Tibial nerve (tissue), 4 donors: ENCODE data around the gene GBX1. TPM values are rescaled to one million over a fixed set of nuclear protein-coding genes. Genes with fewer than 3 reads are reported as not detected.

Experiments used
- DNase-seq, 2 donors: peaks; one replicate each; pipeline ENCODE4 v3.0.0-alpha.2; 2019; ENCODE audit warnings: low spot score in 2 of 2
- H3K27ac ChIP-seq, 4 donors: fragments of 200-600 bp; sonication (generic) in 3 of 4; one replicate each; pipeline ENCODE4 v1.5.1; 2017 to 2019; ENCODE audit warnings: mild to moderate bottlenecking in 1 of 4
- H3K27me3 ChIP-seq, 2 donors: fragments of 200-600 bp; sonication (generic) in 1 of 2; one replicate each; pipeline versions ENCODE4 v1.5.1 to v1.6.0; 2017 to 2019
- H3K36me3 ChIP-seq, 3 donors: fragments of 200-600 bp; sonication (generic); one replicate each; pipeline ENCODE4 v1.5.1; 2018 to 2019
- H3K4me1 ChIP-seq, 4 donors: fragments of 200-600 bp; sonication (generic) in 3 of 4; one replicate each; pipeline ENCODE4 v1.5.1; 2017 to 2019
- H3K4me3 ChIP-seq, 4 donors: fragments of 200-600 bp; sonication (generic) in 3 of 4; one replicate each; pipeline ENCODE4 v1.5.1; 2017 to 2019; ENCODE audit warnings: mild to moderate bottlenecking in 1 of 4, moderate library complexity in 1 of 4
- H3K9me3 ChIP-seq, 4 donors: fragments of 200-600 bp; sonication (generic) in 3 of 4; one replicate each; pipeline ENCODE4 v1.5.1; 2017 to 2019
- CTCF ChIP-seq, 5 experiments: fragments of 200-600 bp in 3 of 5; fragments of 450-650 bp in 2 of 5; sonication (generic) in 3 of 5; IDR thresholded peaks; one replicate each; pipeline ENCODE4 v1.5.1; 2016 to 2019; ENCODE audit warnings: antibody characterized with exemption in 5 of 5, mild to moderate bottlenecking in 3 of 5, moderate library complexity in 2 of 5
- EP300 ChIP-seq, 2 donors: sonication (generic); formaldehyde crosslinking; IDR thresholded peaks; one replicate each; pipeline ENCODE4 v1.6.1; 2017; ENCODE audit warnings: antibody characterized with exemption in 2 of 2, mild to moderate bottlenecking in 1 of 2
- POLR2A ChIP-seq, 2 donors: fragments of 450-650 bp; IDR thresholded peaks; one replicate each; pipeline ENCODE4 v1.6.1; 2017; ENCODE audit warnings: antibody characterized with exemption in 2 of 2, mild to moderate bottlenecking in 2 of 2, moderate library complexity in 2 of 2
- WGBS, 2 donors: methylation state at CpG; one replicate each; pipeline ENCODE4 v1.1.5; 2018; 5-methylcytosine and 5-hydroxymethylcytosine counted together
- total RNA-seq, 4 donors: library from RNA; depleted of rRNA; stranded (reverse); fragments of >200 nt; gene quantifications; one replicate each; pipeline ENCODE4 v1.1.0, GENCODE V29; 2016

The GBX1 gene
- total RNA-seq, 4 donors from 2014 or later: not detected

- TF ChIP-seq EP300 (IDR thresholded peaks at IDR 0.05): no peak
- TF ChIP-seq POLR2A (IDR thresholded peaks at IDR 0.05): no peak
- no peak for TF ChIP-seq CTCF (IDR thresholded peaks at IDR 0.05)
- WGBS, 2 donors: 69 to 70% methylated on average over 16 to 19 of the region's 19 CpGs
- no peaks in the 10 kb centered on the region for H3K9me3 ChIP-seq
- DNase-seq: no peak
- peaks cover 0 to 25% (median 17%) of the 10 kb centered on the region in 4 donors for H3K4me1 ChIP-seq
- H3K27ac ChIP-seq: no peak overlapping the region
- H3K36me3 ChIP-seq: peaks cover 0 to 75% (median 0%) of the 10 kb centered on the region in 3 donors
- no peaks in the 10 kb centered on the region for H3K27me3 ChIP-seq
- no peak overlapping the region for H3K4me3 ChIP-seq
These were observed 40.9 kb downstream of the GBX1 start for GRCh38 chr7:151126491-151127137.

GRCh38 chr7:151125846-151126481 is 41.5 kb downstream of the GBX1 start:
- H3K27me3 ChIP-seq: no peaks in the 10 kb centered on the region
- 19 to 41% methylated on average over 35 to 49 of the region's 58 CpGs for WGBS, 2 donors
- H3K4me1 ChIP-seq: peaks cover 0 to 19% (median 13%) of the 10 kb centered on the region in 4 donors
- peak overlapping the region; percentile 15 to 43 (median 25) for H3K4me3 ChIP-seq
- no peaks in the 10 kb centered on the region for H3K9me3 ChIP-seq
- DNase-seq: no peak
- peaks cover 0 to 75% (median 0%) of the 10 kb centered on the region in 3 donors for H3K36me3 ChIP-seq
- TF ChIP-seq CTCF (IDR thresholded peaks at IDR 0.05) (no peak), EP300 (IDR thresholded peaks at IDR 0.05) (no peak), POLR2A (IDR thresholded peaks at IDR 0.05) (no peak)
- peak overlapping the region in 1 of 4 donors; percentile 45 for H3K27ac ChIP-seq

- Histone ChIP-seq H3K27me3 (no peaks in the 10 kb centered on the region), H3K4me1 (peaks cover 0 to 19% (median 13%) of the 10 kb centered on the region in 4 donors), H3K36me3 (peaks cover 0 to 75% (median 0%) of the 10 kb centered on the region in 3 donors), H3K27ac (peak overlapping the region in 1 of 4 donors; percentile 45), H3K9me3 (no peaks in the 10 kb centered on the region), H3K4me3 (peak overlapping the region; percentile 15 to 43 (median 25))
- 24 to 28% methylated on average over 22 of the region's 22 CpGs for WGBS, 2 donors
- DNase-seq: no peak
- TF ChIP-seq CTCF (IDR thresholded peaks at IDR 0.05) (no peak), EP300 (IDR thresholded peaks at IDR 0.05) (no peak), POLR2A (IDR thresholded peaks at IDR 0.05) (no peak)
These were observed 42.0 kb downstream of the GBX1 start for GRCh38 chr7:151125470-151125845.

- TF ChIP-seq EP300 (IDR thresholded peaks at IDR 0.05) (no peak), POLR2A (IDR thresholded peaks at IDR 0.05) (no peak), CTCF (IDR thresholded peaks at IDR 0.05) (no peak)
- H3K27me3 ChIP-seq: no peaks in the 10 kb centered on the region
- DNase-seq: no peak
- no peaks in the 10 kb centered on the region for H3K9me3 ChIP-seq
- H3K4me1 ChIP-seq: peaks cover 0 to 19% (median 13%) of the 10 kb centered on the region in 4 donors
- H3K4me3 ChIP-seq: no peak overlapping the region
- no peak overlapping the region for H3K27ac ChIP-seq
- H3K36me3 ChIP-seq: peaks cover 0 to 75% (median 0%) of the 10 kb centered on the region in 3 donors
- WGBS, 2 donors: 85 to 92% methylated on average over 14 of the region's 14 CpGs
These were observed 42.5 kb downstream of the GBX1 start for GRCh38 chr7:151124899-151125399.

- Histone ChIP-seq H3K9me3 (no peaks in the 10 kb centered on the region), H3K4me3 (no peak overlapping the region), H3K4me1 (peaks cover 0 to 19% (median 13%) of the 10 kb centered on the region in 4 donors), H3K27ac (no peak overlapping the region), H3K36me3 (peaks cover 0 to 75% (median 0%) of the 10 kb centered on the region in 3 donors), H3K27me3 (no peaks in the 10 kb centered on the region)
- 79 to 82% methylated on average over 6 to 7 of the region's 7 CpGs for WGBS, 2 donors
- no peak for DNase-seq
- no peak for TF ChIP-seq EP300 (IDR thresholded peaks at IDR 0.05)
- TF ChIP-seq CTCF (IDR thresholded peaks at IDR 0.05): no peak
- TF ChIP-seq POLR2A (IDR thresholded peaks at IDR 0.05): no peak
These were observed 43.0 kb downstream of the GBX1 start for GRCh38 chr7:151124481-151124880.
